H9 (cell line): Measurements from ENCODE around the gene STK32C. TPM values are rescaled to one million over a fixed set of nuclear protein-coding genes. Genes with fewer than 3 reads are reported as not detected.

Source experiments
- DNase-seq: peaks from one replicate; pipeline ENCODE4 v3.0.0-alpha.2; 2017
- H2AFZ ChIP-seq: one replicate; pipeline ENCODE4 v1.6.1; 2013; ENCODE audit warnings: mild to moderate bottlenecking, low read length, control low read depth, moderate library complexity
- H2AK5ac ChIP-seq: 2 replicates; pipeline ENCODE4 v1.6.1; 2013; ENCODE audit warnings: low read length, control low read depth, mixed read lengths; ENCODE audit not compliant: insufficient read length
- H2BK120ac ChIP-seq: one replicate; pipeline ENCODE4 v1.6.1; 2013; ENCODE audit warnings: low read depth, mild to moderate bottlenecking, low read length, control low read depth, inconsistent platforms; ENCODE audit not compliant: poor library complexity, severe bottlenecking
- H2BK12ac ChIP-seq: 2 replicates; pipeline ENCODE4 v1.6.1; 2013; ENCODE audit warnings: low read length, control low read depth, mixed read lengths, low read depth; ENCODE audit not compliant: insufficient read length
- H2BK15ac ChIP-seq: 2 replicates; pipeline ENCODE4 v1.6.1; 2013; ENCODE audit warnings: low read depth, low read length, control low read depth
- H2BK20ac ChIP-seq: one replicate; pipeline ENCODE4 v1.6.1; 2013; ENCODE audit warnings: low read depth, mild to moderate bottlenecking, low read length, control low read depth, inconsistent platforms; ENCODE audit not compliant: poor library complexity, severe bottlenecking
- H2BK5ac ChIP-seq: 2 replicates; pipeline ENCODE4 v1.6.1; 2013; ENCODE audit warnings: low read length, control low read depth, mixed read lengths; ENCODE audit not compliant: insufficient read length
- H3K14ac ChIP-seq: 2 replicates; pipeline ENCODE4 v1.6.1; 2013; ENCODE audit warnings: low read length, control low read depth; ENCODE audit not compliant: insufficient read depth
- H3K18ac ChIP-seq: 2 replicates; pipeline ENCODE4 v1.6.1; 2013; ENCODE audit warnings: low read depth, mild to moderate bottlenecking, mixed read lengths, low read length, control low read depth; ENCODE audit not compliant: insufficient read length
- H3K23ac ChIP-seq: 2 replicates; pipeline ENCODE4 v1.6.1; 2013; ENCODE audit warnings: low read length, control low read depth, mixed read lengths, low read depth; ENCODE audit not compliant: insufficient read length
- H3K23me2 ChIP-seq: 2 replicates; pipeline ENCODE4 v1.6.1; 2013; ENCODE audit warnings: low read depth, mild to moderate bottlenecking, mixed read lengths, low read length, control low read depth; ENCODE audit not compliant: insufficient read length, poor library complexity, severe bottlenecking
- H3K27ac ChIP-seq: 2 replicates; pipeline ENCODE4 v1.5.1; 2013; ENCODE audit warnings: low read length, control low read depth, mixed read lengths, low read depth; ENCODE audit not compliant: insufficient read length
- H3K27me3 ChIP-seq: 2 replicates; pipeline ENCODE4 v1.6.1; 2013; ENCODE audit warnings: low read length, control low read depth, inconsistent platforms; ENCODE audit not compliant: insufficient read depth
- H3K4ac ChIP-seq: 2 replicates; pipeline ENCODE4 v1.6.1; 2013; ENCODE audit warnings: low read depth, mild to moderate bottlenecking, control low read depth, inconsistent platforms, low read length, moderate library complexity
- H3K4me1 ChIP-seq: 2 replicates; pipeline ENCODE4 v1.6.1; 2013; ENCODE audit warnings: low read length, control low read depth, inconsistent platforms; ENCODE audit not compliant: insufficient read depth
- H3K4me2 ChIP-seq: 2 replicates; pipeline ENCODE4 v1.6.1; 2013; ENCODE audit warnings: low read length, control low read depth, mixed read lengths; ENCODE audit not compliant: insufficient read length, insufficient read depth
- H3K56ac ChIP-seq: 2 replicates; pipeline ENCODE4 v1.6.1; 2013; ENCODE audit warnings: low read depth, mild to moderate bottlenecking, mixed read lengths, low read length, control low read depth; ENCODE audit not compliant: insufficient read length
- H3K79me1 ChIP-seq: 2 replicates; pipeline ENCODE4 v1.6.1; 2013; ENCODE audit warnings: low read depth, mild to moderate bottlenecking, moderate library complexity, low read length, control low read depth, inconsistent platforms; ENCODE audit not compliant: insufficient read depth, poor library complexity, severe bottlenecking
- H3K79me2 ChIP-seq: 2 replicates; pipeline ENCODE4 v1.6.1; 2013; ENCODE audit warnings: low read length, control low read depth, inconsistent platforms; ENCODE audit not compliant: insufficient read depth
- H3K9ac ChIP-seq: 2 replicates; pipeline ENCODE4 v1.6.1; 2013; ENCODE audit warnings: low read length, control low read depth, mixed read lengths; ENCODE audit not compliant: insufficient read length; ENCODE audit errors: extremely low read depth
- H3K9me3 ChIP-seq: one replicate; pipeline ENCODE4 v1.6.1; 2013; ENCODE audit warnings: low read depth, low read length, inconsistent platforms; ENCODE audit not compliant: control insufficient read depth
- H3T11ph ChIP-seq: one replicate; pipeline ENCODE4 v1.6.1; 2013; ENCODE audit warnings: mild to moderate bottlenecking, low read length, control low read depth, inconsistent platforms
- H4K20me1 ChIP-seq: one replicate; pipeline ENCODE4 v1.6.1; 2013; ENCODE audit not compliant: control insufficient read depth, insufficient read length, insufficient read depth
- H4K5ac ChIP-seq: 2 replicates; pipeline ENCODE4 v1.6.1; 2013; ENCODE audit warnings: low read depth, mild to moderate bottlenecking, mixed read lengths, low read length, control low read depth; ENCODE audit not compliant: insufficient read length
- H4K8ac ChIP-seq: replicated peaks from 2 replicates; pipeline ENCODE4 v1.6.1; 2013; ENCODE audit warnings: low read length, control low read depth, mixed read lengths, low read depth; ENCODE audit not compliant: insufficient read length
- H4K91ac ChIP-seq: 2 replicates; pipeline ENCODE4 v1.6.1; 2013; ENCODE audit warnings: low read depth, mild to moderate bottlenecking, moderate library complexity, mixed read lengths, low read length, control low read depth; ENCODE audit not compliant: insufficient read length
- H3K27ac Mint-ChIP-seq, 3 experiments: 2 replicates in 2 of 3; 3 replicates in 1 of 3; pipeline ENCODE4 v1.8.0; 2020 to 2021; ENCODE audit warnings: mixed read lengths in 3 of 3, mild to moderate bottlenecking in 1 of 3, moderate library complexity in 1 of 3
- H3K27me3 Mint-ChIP-seq: 2 replicates; pipeline ENCODE4 v1.8.0; 2021; ENCODE audit warnings: low read depth, mild to moderate bottlenecking, moderate library complexity, mixed read lengths
- H3K36me3 Mint-ChIP-seq, 3 experiments: 2 replicates in 2 of 3; 3 replicates in 1 of 3; pipeline ENCODE4 v1.8.0; 2020 to 2021; ENCODE audit warnings: low read depth in 3 of 3, mixed read lengths in 3 of 3; ENCODE audit not compliant: insufficient read depth in 1 of 3
- H3K4me1 Mint-ChIP-seq, 2 experiments: 2 replicates each; pipeline ENCODE4 v1.8.0; 2020; ENCODE audit warnings: mixed read lengths in 2 of 2
- H3K4me3 Mint-ChIP-seq, 2 experiments: 2 replicates in 1 of 2; 3 replicates in 1 of 2; pipeline ENCODE4 v1.8.0; 2020 to 2021; ENCODE audit warnings: mild to moderate bottlenecking in 2 of 2, mixed read lengths in 2 of 2, moderate library complexity in 1 of 2
- H3K9me3 Mint-ChIP-seq, 2 experiments: 2 replicates in 1 of 2; 3 replicates in 1 of 2; pipeline ENCODE4 v1.8.0; 2020; ENCODE audit warnings: mild to moderate bottlenecking in 2 of 2, mixed read lengths in 2 of 2, moderate library complexity in 1 of 2
- WGBS: extraction: QIAGEN DNeasy Blood & Tissue Kit; methylation state at CpG from one replicate; pipeline ENCODE4 v1.1.7; 2013; ENCODE audit warnings: missing lambda C conversion rate, low lambda C conversion rate, mixed read lengths; ENCODE audit not compliant: insufficient read length; ENCODE audit errors: extremely low coverage; 5-methylcytosine and 5-hydroxymethylcytosine counted together
- total RNA-seq: library from RNA; stranded (reverse); gene quantifications from 2 replicates; pipeline ENCODE4 v1.2.1, GENCODE V29; 2021
- TF ChIP-seq, protein P1 (sequence below): fragments of 200-600 bp; sonication (generic); conservative IDR thresholded peaks from 3 replicates; pipeline ENCODE4 v1.8.0; 2021; ENCODE audit warnings: antibody characterized with exemption, mild to moderate bottlenecking

Gene STK32C
- total RNA-seq, 1 experiment from 2014 or later = 11.3 TPM

DNA sequence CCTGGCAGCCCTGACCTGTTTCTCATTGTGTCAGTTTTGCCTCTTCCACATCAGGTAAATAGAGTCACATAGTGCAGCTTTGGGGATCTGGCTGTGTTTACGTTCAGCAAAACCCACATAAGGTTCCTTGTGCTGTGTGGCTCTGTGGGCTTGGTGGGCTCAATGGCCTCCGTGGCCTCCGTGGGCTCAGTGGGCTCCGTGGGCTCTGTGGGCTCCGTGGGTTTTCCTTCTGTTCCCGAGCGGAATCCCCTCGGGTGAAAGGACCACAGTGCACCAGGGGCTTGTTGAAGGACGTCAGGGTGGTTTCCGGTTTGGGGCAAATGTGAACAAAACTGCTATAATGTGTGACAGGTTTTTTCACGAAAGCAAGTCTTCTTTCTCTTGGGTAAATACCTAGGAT, 133.5 kb downstream of the STK32C start:
- no peak overlapping the region for H4K8ac ChIP-seq
- H3T11ph ChIP-seq = no peak overlapping the region
- no peak overlapping the region for H2BK5ac ChIP-seq
- TF ChIP-seq, protein P1, sequence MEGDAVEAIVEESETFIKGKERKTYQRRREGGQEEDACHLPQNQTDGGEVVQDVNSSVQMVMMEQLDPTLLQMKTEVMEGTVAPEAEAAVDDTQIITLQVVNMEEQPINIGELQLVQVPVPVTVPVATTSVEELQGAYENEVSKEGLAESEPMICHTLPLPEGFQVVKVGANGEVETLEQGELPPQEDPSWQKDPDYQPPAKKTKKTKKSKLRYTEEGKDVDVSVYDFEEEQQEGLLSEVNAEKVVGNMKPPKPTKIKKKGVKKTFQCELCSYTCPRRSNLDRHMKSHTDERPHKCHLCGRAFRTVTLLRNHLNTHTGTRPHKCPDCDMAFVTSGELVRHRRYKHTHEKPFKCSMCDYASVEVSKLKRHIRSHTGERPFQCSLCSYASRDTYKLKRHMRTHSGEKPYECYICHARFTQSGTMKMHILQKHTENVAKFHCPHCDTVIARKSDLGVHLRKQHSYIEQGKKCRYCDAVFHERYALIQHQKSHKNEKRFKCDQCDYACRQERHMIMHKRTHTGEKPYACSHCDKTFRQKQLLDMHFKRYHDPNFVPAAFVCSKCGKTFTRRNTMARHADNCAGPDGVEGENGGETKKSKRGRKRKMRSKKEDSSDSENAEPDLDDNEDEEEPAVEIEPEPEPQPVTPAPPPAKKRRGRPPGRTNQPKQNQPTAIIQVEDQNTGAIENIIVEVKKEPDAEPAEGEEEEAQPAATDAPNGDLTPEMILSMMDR = no peak
- no peak overlapping the region for H3K23ac ChIP-seq
- no peak overlapping the region for H3K27ac Mint-ChIP-seq
- H3K9me3 ChIP-seq = no peaks in the 10 kb centered on the region
- peaks cover 5 to 8% (median 5%) of the 10 kb centered on the region in 3 experiments; a peak in 5 of 7 replicates for H3K36me3 Mint-ChIP-seq
- WGBS = no CpG with 5 or more reads among the region's 11 CpGs
- no peak overlapping the region for H3K56ac ChIP-seq
- no peak overlapping the region for H3K14ac ChIP-seq
- peaks cover 2% of the 10 kb centered on the region for H4K20me1 ChIP-seq
- no peak overlapping the region for H4K91ac ChIP-seq
- H3K9ac ChIP-seq = no peak overlapping the region
- DNase-seq = no peak
- no peak overlapping the region for H2BK12ac ChIP-seq
- no peak overlapping the region for H4K5ac ChIP-seq
- H2BK20ac ChIP-seq = no peak overlapping the region
- peaks cover 2% of the 10 kb centered on the region for H3K23me2 ChIP-seq
- H3K27me3 ChIP-seq = no peaks in the 10 kb centered on the region
- no peak overlapping the region for H2AFZ ChIP-seq
- H3K79me2 ChIP-seq = no peaks in the 10 kb centered on the region
- H2BK15ac ChIP-seq = no peak overlapping the region
- peak overlapping the region in 1 of 2 experiments; percentile 21; a peak in 1 of 5 replicates for H3K4me3 Mint-ChIP-seq
- H3K4me2 ChIP-seq = no peak overlapping the region
- peaks cover 72% of the 10 kb centered on the region for H3K27me3 Mint-ChIP-seq
- no peaks in the 10 kb centered on the region for H3K79me1 ChIP-seq
- H3K4me1 Mint-ChIP-seq = peaks cover 12 to 13% of the 10 kb centered on the region in 2 experiments
- no peak overlapping the region for H3K4ac ChIP-seq
- H3K4me1 ChIP-seq = no peaks in the 10 kb centered on the region
- H3K9me3 Mint-ChIP-seq = peaks cover 6 to 18% of the 10 kb centered on the region in 2 experiments
- H2AK5ac ChIP-seq = no peak overlapping the region
- H3K18ac ChIP-seq = no peak overlapping the region
- no peak overlapping the region for H2BK120ac ChIP-seq
- H3K27ac ChIP-seq = no peak overlapping the region
